HL-60 (cell line): ENCODE results near the gene SDC1.

Experiments used
- DNase-seq, 2 experiments: peaks; one replicate each; pipeline ENCODE4 v3.0.0-alpha.2; 2010 to 2020; ENCODE audit warnings: low read depth in 1 of 2, low spot score in 1 of 2
- H3K27ac ChIP-seq: fragments of 250-450 bp; sonication (Bioruptor Pico); replicated peaks from 2 replicates; pipeline ENCODE4 v1.5.1; 2020; ENCODE audit warnings: mild to moderate bottlenecking, moderate library complexity
- H3K27me3 ChIP-seq: fragments of 250-450 bp; sonication (Bioruptor Pico); 2 replicates; pipeline ENCODE4 v1.5.1; 2021; ENCODE audit warnings: mild to moderate bottlenecking, moderate library complexity; ENCODE audit not compliant: insufficient read depth, poor library complexity, severe bottlenecking
- H3K4me3 ChIP-seq: replicated peaks from 2 replicates; pipeline ENCODE4 v1.5.1; 2011; ENCODE audit warnings: mild to moderate bottlenecking, control low read depth, low read length; ENCODE audit not compliant: insufficient read depth
- GABPA ChIP-seq: IDR thresholded peaks from 2 replicates; pipeline ENCODE4 v1.6.1; 2012; ENCODE audit warnings: low read depth
- POLR2AphosphoS5 ChIP-seq: IDR thresholded peaks from 2 replicates; pipeline ENCODE4 v1.6.1; 2012; ENCODE audit warnings: low read depth
- SPI1 ChIP-seq: IDR thresholded peaks from 2 replicates; pipeline ENCODE4 v1.6.1; 2012; ENCODE audit warnings: low read depth, mild to moderate bottlenecking, borderline replicate concordance
- TF ChIP-seq, protein P1 (sequence below): IDR thresholded peaks from one replicate; pipeline ENCODE4 v1.5.1; 2011; ENCODE audit warnings: low read length, control low read depth, inconsistent platforms; ENCODE audit not compliant: insufficient read depth
- TF ChIP-seq, protein P2 (sequence below): IDR thresholded peaks from 2 replicates; pipeline ENCODE4 v1.6.1; 2012; ENCODE audit warnings: low read depth; ENCODE audit not compliant: insufficient replicate concordance

SDC1 gene

GRCh38 chr2:20179755-20180594, 45.0 kb downstream of the SDC1 start:
- no peak for DNase-seq
- Histone ChIP-seq H3K4me3 (no peak overlapping the region), H3K27ac (no peak overlapping the region), H3K27me3 (no peaks in the 10 kb centered on the region)
- TF ChIP-seq, protein P1, sequence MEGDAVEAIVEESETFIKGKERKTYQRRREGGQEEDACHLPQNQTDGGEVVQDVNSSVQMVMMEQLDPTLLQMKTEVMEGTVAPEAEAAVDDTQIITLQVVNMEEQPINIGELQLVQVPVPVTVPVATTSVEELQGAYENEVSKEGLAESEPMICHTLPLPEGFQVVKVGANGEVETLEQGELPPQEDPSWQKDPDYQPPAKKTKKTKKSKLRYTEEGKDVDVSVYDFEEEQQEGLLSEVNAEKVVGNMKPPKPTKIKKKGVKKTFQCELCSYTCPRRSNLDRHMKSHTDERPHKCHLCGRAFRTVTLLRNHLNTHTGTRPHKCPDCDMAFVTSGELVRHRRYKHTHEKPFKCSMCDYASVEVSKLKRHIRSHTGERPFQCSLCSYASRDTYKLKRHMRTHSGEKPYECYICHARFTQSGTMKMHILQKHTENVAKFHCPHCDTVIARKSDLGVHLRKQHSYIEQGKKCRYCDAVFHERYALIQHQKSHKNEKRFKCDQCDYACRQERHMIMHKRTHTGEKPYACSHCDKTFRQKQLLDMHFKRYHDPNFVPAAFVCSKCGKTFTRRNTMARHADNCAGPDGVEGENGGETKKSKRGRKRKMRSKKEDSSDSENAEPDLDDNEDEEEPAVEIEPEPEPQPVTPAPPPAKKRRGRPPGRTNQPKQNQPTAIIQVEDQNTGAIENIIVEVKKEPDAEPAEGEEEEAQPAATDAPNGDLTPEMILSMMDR: no peak
- TF ChIP-seq POLR2AphosphoS5 (no peak), GABPA (no peak), SPI1 (no peak)
- TF ChIP-seq, protein P2, sequence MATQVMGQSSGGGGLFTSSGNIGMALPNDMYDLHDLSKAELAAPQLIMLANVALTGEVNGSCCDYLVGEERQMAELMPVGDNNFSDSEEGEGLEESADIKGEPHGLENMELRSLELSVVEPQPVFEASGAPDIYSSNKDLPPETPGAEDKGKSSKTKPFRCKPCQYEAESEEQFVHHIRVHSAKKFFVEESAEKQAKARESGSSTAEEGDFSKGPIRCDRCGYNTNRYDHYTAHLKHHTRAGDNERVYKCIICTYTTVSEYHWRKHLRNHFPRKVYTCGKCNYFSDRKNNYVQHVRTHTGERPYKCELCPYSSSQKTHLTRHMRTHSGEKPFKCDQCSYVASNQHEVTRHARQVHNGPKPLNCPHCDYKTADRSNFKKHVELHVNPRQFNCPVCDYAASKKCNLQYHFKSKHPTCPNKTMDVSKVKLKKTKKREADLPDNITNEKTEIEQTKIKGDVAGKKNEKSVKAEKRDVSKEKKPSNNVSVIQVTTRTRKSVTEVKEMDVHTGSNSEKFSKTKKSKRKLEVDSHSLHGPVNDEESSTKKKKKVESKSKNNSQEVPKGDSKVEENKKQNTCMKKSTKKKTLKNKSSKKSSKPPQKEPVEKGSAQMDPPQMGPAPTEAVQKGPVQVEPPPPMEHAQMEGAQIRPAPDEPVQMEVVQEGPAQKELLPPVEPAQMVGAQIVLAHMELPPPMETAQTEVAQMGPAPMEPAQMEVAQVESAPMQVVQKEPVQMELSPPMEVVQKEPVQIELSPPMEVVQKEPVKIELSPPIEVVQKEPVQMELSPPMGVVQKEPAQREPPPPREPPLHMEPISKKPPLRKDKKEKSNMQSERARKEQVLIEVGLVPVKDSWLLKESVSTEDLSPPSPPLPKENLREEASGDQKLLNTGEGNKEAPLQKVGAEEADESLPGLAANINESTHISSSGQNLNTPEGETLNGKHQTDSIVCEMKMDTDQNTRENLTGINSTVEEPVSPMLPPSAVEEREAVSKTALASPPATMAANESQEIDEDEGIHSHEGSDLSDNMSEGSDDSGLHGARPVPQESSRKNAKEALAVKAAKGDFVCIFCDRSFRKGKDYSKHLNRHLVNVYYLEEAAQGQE: no peak

GRCh38 chr2:20179466-20179754, 45.5 kb downstream of the SDC1 start:
- Histone ChIP-seq H3K4me3 (no peak overlapping the region), H3K27me3 (no peaks in the 10 kb centered on the region), H3K27ac (no peak overlapping the region)
- no peak for DNase-seq
- TF ChIP-seq GABPA: no peak
- TF ChIP-seq, protein P1: no peak
- no peak for TF ChIP-seq POLR2AphosphoS5
- TF ChIP-seq, protein P2: no peak
- TF ChIP-seq SPI1: no peak

DNA sequence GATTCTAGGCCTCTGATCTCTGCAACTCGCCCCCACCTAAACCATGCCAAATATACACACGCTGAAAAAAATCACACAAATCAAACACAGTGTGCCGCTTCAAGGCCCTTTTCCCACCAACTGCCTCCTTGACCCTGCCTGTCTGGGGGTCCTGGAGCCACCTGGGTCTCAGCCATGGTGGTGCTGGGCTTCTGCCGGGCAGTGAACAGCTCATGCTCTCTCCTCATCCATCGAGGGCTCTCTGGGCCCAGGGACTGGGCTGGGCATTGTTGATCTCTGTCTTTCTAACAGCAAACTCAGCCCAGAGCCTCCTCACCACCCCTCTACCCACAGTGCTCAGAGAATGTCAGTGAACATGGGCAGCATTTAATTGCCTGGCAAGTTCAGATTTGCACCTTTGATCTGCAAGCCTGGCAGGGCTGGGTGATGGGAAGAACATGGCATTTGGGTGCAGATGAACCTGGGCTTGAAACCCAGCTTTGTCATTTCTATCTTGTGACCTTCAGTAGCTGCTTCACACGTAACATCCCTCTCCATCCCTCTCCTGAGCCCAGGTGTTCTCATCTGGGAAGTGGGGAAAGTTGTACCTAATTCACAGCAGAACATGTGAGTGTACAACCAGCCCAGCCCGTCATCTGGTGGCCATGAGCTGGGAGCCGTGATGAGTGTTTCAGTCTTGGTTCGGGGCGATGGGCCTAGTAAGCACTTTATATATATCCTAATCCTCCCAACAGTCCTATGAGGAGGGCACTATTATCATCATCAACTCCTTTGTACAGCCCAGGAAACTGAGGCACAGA, 46.1 kb downstream of the SDC1 start:
- DNase-seq: no peak
- TF ChIP-seq SPI1 (no peak), GABPA (no peak), POLR2AphosphoS5 (no peak)
- TF ChIP-seq, protein P1: no peak
- TF ChIP-seq, protein P2: no peak
- Histone ChIP-seq H3K27ac (no peak overlapping the region), H3K27me3 (no peaks in the 10 kb centered on the region), H3K4me3 (no peak overlapping the region)
